Measurements from ENCODE around the gene DDX20. TPM values are rescaled to one million over a fixed set of nuclear protein-coding genes. Genes with fewer than 3 reads are reported as not detected.

Gene DDX20
- total and polyA plus RNA-seq, 2 donors (not counting 3 experiments of a cell fraction or from before 2014, with no cell fraction given): 4.1 to 15.9 TPM

DNA sequence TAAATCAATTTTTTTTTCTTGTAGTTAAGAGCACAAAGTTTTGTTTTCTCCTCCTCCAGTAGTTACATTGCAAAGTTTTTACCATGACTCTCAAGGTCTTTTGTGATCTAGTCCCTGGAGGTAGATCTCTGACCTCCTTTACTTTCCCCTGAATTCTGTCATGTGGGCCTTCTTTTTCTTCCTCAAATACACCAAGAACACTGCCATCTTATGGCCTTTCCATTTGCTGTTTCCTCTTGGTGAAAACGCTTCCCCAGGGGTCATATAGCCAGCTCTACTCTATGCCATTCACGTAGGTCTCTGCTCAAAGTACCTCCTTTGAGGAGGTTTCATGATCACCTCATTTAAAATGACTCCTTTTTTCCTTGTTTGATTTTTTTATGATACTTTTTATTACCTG lies 2.7 kb downstream of the DDX20 start:
- no peak for TF ChIP-seq GATA2 (IDR thresholded peaks at IDR 0.05; ENCODE audit: insufficient read depth, insufficient read length, low read depth, low read length)
- TF ChIP-seq POLR2AphosphoS5 (IDR thresholded peaks at IDR 0.05; ENCODE audit: insufficient read depth, low read depth, low read length): no peak
- no peak for TF ChIP-seq MYC (IDR thresholded peaks at IDR 0.05; ENCODE audit: low read depth, low read length)
- TF ChIP-seq, protein P1, sequence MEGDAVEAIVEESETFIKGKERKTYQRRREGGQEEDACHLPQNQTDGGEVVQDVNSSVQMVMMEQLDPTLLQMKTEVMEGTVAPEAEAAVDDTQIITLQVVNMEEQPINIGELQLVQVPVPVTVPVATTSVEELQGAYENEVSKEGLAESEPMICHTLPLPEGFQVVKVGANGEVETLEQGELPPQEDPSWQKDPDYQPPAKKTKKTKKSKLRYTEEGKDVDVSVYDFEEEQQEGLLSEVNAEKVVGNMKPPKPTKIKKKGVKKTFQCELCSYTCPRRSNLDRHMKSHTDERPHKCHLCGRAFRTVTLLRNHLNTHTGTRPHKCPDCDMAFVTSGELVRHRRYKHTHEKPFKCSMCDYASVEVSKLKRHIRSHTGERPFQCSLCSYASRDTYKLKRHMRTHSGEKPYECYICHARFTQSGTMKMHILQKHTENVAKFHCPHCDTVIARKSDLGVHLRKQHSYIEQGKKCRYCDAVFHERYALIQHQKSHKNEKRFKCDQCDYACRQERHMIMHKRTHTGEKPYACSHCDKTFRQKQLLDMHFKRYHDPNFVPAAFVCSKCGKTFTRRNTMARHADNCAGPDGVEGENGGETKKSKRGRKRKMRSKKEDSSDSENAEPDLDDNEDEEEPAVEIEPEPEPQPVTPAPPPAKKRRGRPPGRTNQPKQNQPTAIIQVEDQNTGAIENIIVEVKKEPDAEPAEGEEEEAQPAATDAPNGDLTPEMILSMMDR (IDR thresholded peaks at IDR 0.05; ENCODE audit: extremely low read depth in 1 of 2, insufficient read depth in 1 of 2, low read depth in 1 of 2, low read length in 2 of 2): no peak
- TF ChIP-seq EZH2 (IDR thresholded peaks at IDR 0.05; ENCODE audit: borderline replicate concordance, low read depth, low read length, severe bottlenecking): no peak
- TF ChIP-seq POLR2A (IDR thresholded peaks at IDR 0.05; ENCODE audit: low read depth, low read length): no peak
- TF ChIP-seq FOS (IDR thresholded peaks at IDR 0.05; ENCODE audit: borderline replicate concordance, insufficient read depth, low read length): no peak
- no peak for TF ChIP-seq JUN (IDR thresholded peaks at IDR 0.05; ENCODE audit: borderline replicate concordance, insufficient read depth, insufficient read length, low read depth)
- TF ChIP-seq, protein P2, sequence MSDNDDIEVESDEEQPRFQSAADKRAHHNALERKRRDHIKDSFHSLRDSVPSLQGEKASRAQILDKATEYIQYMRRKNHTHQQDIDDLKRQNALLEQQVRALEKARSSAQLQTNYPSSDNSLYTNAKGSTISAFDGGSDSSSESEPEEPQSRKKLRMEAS (IDR thresholded peaks at IDR 0.05; ENCODE audit: insufficient read depth, insufficient read length): no peak
- H3K36me3 ChIP-seq (ENCODE audit: control insufficient read depth in 2 of 2, extremely low read depth in 1 of 2, insufficient read depth in 2 of 2, low read length in 2 of 2): peaks cover 2 to 10% of the 10 kb centered on the region in 2 experiments
- peaks cover 38% of the 10 kb centered on the region for H3K79me2 ChIP-seq (ENCODE audit: control insufficient read depth, insufficient read depth, low read length)
- BruUV-seq (replicated peaks): no TSS peak
- FAIRE-seq (no peak), DNase-seq (ENCODE audit: low read depth, low spot score) (no peak)
- H3K4me3 ChIP-seq (replicated peaks in 1 of 3; ENCODE audit: insufficient read depth in 1 of 3, low read depth in 1 of 3, low read length in 3 of 3): no peak overlapping the region
- ChIA-PET CTCF (interaction anchor here (1.0 kb wide), 1 partner anchor 44 kb away, joined by 8 read pairs; no protein-coding TSS in a partner anchor), POLR2A (no interaction called here)
- H3K4me1 ChIP-seq (ENCODE audit: control insufficient read depth, extremely low read depth, insufficient read depth, low read length): peaks cover 47% of the 10 kb centered on the region
- no peak overlapping the region for H3K9ac ChIP-seq (replicated peaks; ENCODE audit: extremely low read depth, insufficient read depth, low read length)
- dilution Hi-C loops (cut with MboI; ENCODE audit: extremely low pct_ligation_motif_present, low sequenced_read_pairs): no loop called here
- H4K20me1 ChIP-seq (replicated peaks; ENCODE audit: control insufficient read depth, extremely low read depth, insufficient read depth, low read length): no peaks in the 10 kb centered on the region
- H2AFZ ChIP-seq (ENCODE audit: low read depth, low read length): no peak overlapping the region
- no peaks in the 10 kb centered on the region for H3K9me3 ChIP-seq (replicated peaks; ENCODE audit: control insufficient read depth, insufficient read depth, low read length)
- no peaks in the 10 kb centered on the region for H3K9me1 ChIP-seq (replicated peaks; ENCODE audit: control insufficient read depth, extremely low read depth, insufficient read depth, low read length)
- intact Hi-C loops (cut with micrococcal nuclease): no loop called here
- H3K27ac ChIP-seq (ENCODE audit: insufficient read depth, low read depth, low read length): no peak overlapping the region
- H3K27me3 ChIP-seq (ENCODE audit: control insufficient read depth in 2 of 2, insufficient read depth in 2 of 2, low read length in 2 of 2): no peaks in the 10 kb centered on the region
- H3K4me2 ChIP-seq (ENCODE audit: insufficient read depth, low read length): no peak overlapping the region

All from endothelial cell of umbilical vein (primary cell).